ENCODE data around the gene TNFRSF13B. TPM values are rescaled to one million over a fixed set of nuclear protein-coding genes. Genes with fewer than 3 reads are reported as not detected.

The TNFRSF13B gene
- total RNA-seq, 3 donors from 2014 or later = 0.38 to 1.4 (median 0.98) TPM

DNA sequence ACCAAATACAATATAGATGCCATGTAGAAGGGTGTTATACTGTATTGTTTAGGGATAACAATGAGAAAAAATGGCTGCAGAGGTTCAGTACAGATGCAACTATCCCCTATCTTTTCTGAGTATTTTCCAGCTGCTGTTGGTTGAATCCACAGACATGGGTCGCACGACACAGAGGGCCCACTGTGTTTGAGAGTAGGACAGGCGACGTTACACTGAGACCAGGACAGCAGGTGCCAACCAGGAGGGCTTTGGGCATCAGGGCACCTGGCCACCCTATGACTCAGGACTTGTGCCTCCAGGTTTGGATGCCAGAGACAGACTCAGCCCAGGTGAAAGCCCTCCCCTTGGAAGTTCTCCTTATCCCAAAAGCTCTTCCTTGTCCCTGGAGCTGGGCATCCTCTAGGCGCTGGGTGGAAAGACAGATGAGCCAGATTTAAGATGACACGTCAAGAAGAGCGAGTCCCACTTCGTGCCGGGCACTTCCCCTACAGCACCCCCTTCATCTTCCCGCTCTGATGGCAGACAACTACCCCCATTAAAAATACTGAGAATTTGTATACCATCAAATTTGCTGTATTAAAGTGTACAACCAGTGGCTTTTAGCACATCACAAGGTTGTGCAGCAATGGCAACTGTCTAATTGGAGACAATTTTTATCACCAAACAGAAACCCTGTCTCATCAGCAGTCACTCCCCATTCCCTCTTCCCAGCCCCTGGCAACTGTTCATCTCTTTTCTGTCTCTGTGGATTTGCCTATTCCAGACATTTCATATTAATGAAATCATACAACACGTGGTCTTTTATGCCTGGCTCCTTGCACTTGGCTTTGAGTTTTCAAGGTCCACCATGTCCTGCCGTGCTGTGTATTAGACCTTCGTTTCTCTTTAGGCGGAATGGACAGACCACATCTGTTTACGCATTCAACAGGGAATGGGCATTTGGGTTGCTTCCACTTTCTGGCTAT is 30.6 kb downstream of the TNFRSF13B start:
- Histone ChIP-seq H3K4me3 (no peak overlapping the region), H3K36me3 (ENCODE audit: low read depth) (no peaks in the 10 kb centered on the region), H3K4me1 (ENCODE audit: low read depth) (no peaks in the 10 kb centered on the region), H3K9me3 (no peaks in the 10 kb centered on the region)
- no peak for ATAC-seq
- TF ChIP-seq CTCF (IDR thresholded peaks at IDR 0.05) = no peak
- DNase-seq = no peak
- intact Hi-C loops (cut with DNase I, micrococcal nuclease) = no loop called here

DNA sequence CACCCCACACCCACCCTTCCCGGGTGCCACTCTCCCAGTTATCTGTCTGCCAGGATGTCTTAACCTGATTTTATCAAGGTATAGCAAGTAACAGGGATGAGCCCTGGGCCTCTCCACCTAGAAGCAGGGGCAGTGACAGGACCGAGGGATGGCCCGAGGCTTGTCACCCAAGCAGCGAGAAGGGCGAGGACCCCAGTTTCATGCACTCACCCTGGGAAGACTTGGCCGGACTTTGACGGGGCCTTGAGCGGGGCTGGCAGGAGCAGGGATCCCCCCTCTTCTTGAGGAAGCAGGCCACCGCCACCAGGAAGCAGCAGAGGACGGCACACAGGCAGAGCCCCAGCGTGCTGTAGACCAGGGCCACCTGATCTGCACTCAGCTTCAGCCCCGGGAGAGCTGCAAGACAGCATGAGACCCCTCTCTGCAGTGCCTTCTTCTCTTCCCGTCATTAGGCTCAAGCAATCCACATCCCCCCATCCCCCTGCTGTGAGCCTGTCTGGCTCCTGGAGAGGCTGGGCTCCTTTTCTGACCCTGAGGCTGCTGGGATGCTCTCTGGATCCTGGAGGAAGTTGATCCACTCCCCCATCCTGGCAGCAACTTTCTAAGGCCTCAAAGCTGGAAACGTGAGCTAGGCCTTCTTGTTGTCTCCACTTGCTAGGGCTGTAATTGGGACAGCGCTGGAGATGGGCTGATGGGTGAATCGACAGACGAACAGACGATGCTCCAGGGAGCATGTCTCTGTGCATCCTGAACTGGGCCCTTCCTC is 31.6 kb downstream of the TNFRSF13B start:
- DNase-seq = peak in 1 of 3 donors; percentile 33
- Histone ChIP-seq H3K9me3 (no peaks in the 10 kb centered on the region), H3K36me3 (ENCODE audit: low read depth) (no peaks in the 10 kb centered on the region), H3K4me3 (no peak overlapping the region), H3K4me1 (ENCODE audit: low read depth) (no peaks in the 10 kb centered on the region)
- no peak for ATAC-seq
- intact Hi-C loops (cut with DNase I, micrococcal nuclease) = no loop called here
- no peak for TF ChIP-seq CTCF (IDR thresholded peaks at IDR 0.05)

- intact Hi-C loops (cut with DNase I, micrococcal nuclease) = no loop called here
- no peak for TF ChIP-seq CTCF (IDR thresholded peaks at IDR 0.05)
- DNase-seq = peak in 1 of 3 donors; percentile 36
- ATAC-seq = no peak
- no peak overlapping the region for H3K4me3 ChIP-seq
- no peaks in the 10 kb centered on the region for H3K9me3 ChIP-seq
- no peaks in the 10 kb centered on the region for H3K36me3 ChIP-seq (ENCODE audit: low read depth)
- no peaks in the 10 kb centered on the region for H3K4me1 ChIP-seq (ENCODE audit: low read depth)
Observed at GRCh38 chr17:16939606-16940115, 32.3 kb downstream of the TNFRSF13B start.

GRCh38 chr17:16939208-16939576 is 32.7 kb downstream of the TNFRSF13B start:
- no peaks in the 10 kb centered on the region for H3K9me3 ChIP-seq
- TF ChIP-seq CTCF (IDR thresholded peaks at IDR 0.05) = no peak
- intact Hi-C loops (cut with DNase I, micrococcal nuclease) = no loop called here
- H3K36me3 ChIP-seq (ENCODE audit: low read depth) = no peaks in the 10 kb centered on the region
- ATAC-seq (no peak), DNase-seq (no peak)
- no peak overlapping the region for H3K4me3 ChIP-seq
- no peaks in the 10 kb centered on the region for H3K4me1 ChIP-seq (ENCODE audit: low read depth)

GRCh38 chr17:16938496-16939207 is 33.3 kb downstream of the TNFRSF13B start:
- DNase-seq (no peak), ATAC-seq (no peak)
- Histone ChIP-seq H3K36me3 (ENCODE audit: low read depth) (no peaks in the 10 kb centered on the region), H3K4me3 (no peak overlapping the region), H3K4me1 (ENCODE audit: low read depth) (no peaks in the 10 kb centered on the region), H3K9me3 (no peaks in the 10 kb centered on the region)
- no peak for TF ChIP-seq CTCF (IDR thresholded peaks at IDR 0.05)
- intact Hi-C loops (cut with DNase I, micrococcal nuclease) = no loop called here

All from mucosa of descending colon (tissue), 3 donors.